OCI-LY7 (cell line): ENCODE results near the gene TOM1L2. TPM values are rescaled to one million over a fixed set of nuclear protein-coding genes. Genes with fewer than 3 reads are reported as not detected.

ENCODE experiments used
- BruUV-seq: library from RNA; stranded (reverse); fragments of 400-500 nt; replicated peaks from 2 replicates; lab custom pipeline; 2021; lab: Mats Ljungman, UMichigan
- CTCF ChIA-PET: fragments of 300-600 bp; sonication (Branson Sonifier 250); formaldehyde crosslinking; loops from one replicate; lab custom pipeline; 2022; ENCODE audit warnings: antibody characterized with exemption; ENCODE audit not compliant: unreplicated experiment; lab: Charles Lee
- POLR2A ChIA-PET: fragments of 300-600 bp; sonication (Branson Sonifier 250); formaldehyde crosslinking; loops from one replicate; lab custom pipeline; 2022; ENCODE audit warnings: antibody characterized with exemption; lab: Charles Lee
- DNase-seq: peaks from one replicate; pipeline ENCODE4 v3.0.0-alpha.2; 2015; ENCODE audit warnings: low spot score
- H2AFZ ChIP-seq: fragments of 200-600 bp; sonication (generic), shearing (Covaris generic); 2 replicates; pipeline ENCODE4 v1.6.1; 2014; ENCODE audit warnings: mild to moderate bottlenecking, antibody characterized with exemption, low read length, moderate library complexity
- H3K27ac ChIP-seq: fragments of 200-600 bp; sonication (generic); 2 replicates; pipeline ENCODE4 v1.5.1; 2014; ENCODE audit warnings: mixed run types, low read depth, mild to moderate bottlenecking, moderate library complexity, low read length, inconsistent platforms; ENCODE audit not compliant: poor library complexity, severe bottlenecking
- H3K36me3 ChIP-seq: fragments of 200-600 bp; sonication (generic); 2 replicates; pipeline ENCODE4 v1.6.1; 2014; ENCODE audit warnings: mild to moderate bottlenecking, antibody characterized with exemption, low read length, moderate library complexity, mixed read lengths; ENCODE audit not compliant: insufficient read depth
- H3K4me1 ChIP-seq: fragments of 200-600 bp; sonication (generic); 2 replicates; pipeline ENCODE4 v1.5.1; 2014; ENCODE audit warnings: mild to moderate bottlenecking, low read length; ENCODE audit not compliant: insufficient read depth, poor library complexity, severe bottlenecking
- H3K4me2 ChIP-seq: fragments of 200-600 bp; sonication (generic); 2 replicates; pipeline ENCODE4 v1.6.1; 2014; ENCODE audit warnings: mild to moderate bottlenecking, low read length
- H3K4me3 ChIP-seq: fragments of 200-600 bp; sonication (generic); 2 replicates; pipeline ENCODE4 v1.5.1; 2014; ENCODE audit warnings: mild to moderate bottlenecking, low read depth, low read length; ENCODE audit not compliant: poor library complexity, severe bottlenecking
- H3K79me2 ChIP-seq: fragments of 200-600 bp; sonication (generic); 2 replicates; pipeline ENCODE4 v1.6.1; 2016; ENCODE audit warnings: low read depth, mild to moderate bottlenecking, low read length, moderate library complexity, mixed read lengths; ENCODE audit not compliant: insufficient read depth
- H3K9me2 ChIP-seq: fragments of 200-600 bp; sonication (generic); 2 replicates; pipeline ENCODE4 v1.6.1; 2016; ENCODE audit warnings: mild to moderate bottlenecking, low read length, mixed read lengths; ENCODE audit not compliant: insufficient read depth
- H3K9me3 ChIP-seq: fragments of 200-600 bp; sonication (generic); 2 replicates; pipeline ENCODE4 v1.6.1; 2014; ENCODE audit warnings: mild to moderate bottlenecking, mixed run types, low read length, mixed read lengths
- H4K20me1 ChIP-seq: fragments of 200-600 bp; sonication (generic); 2 replicates; pipeline ENCODE4 v1.6.1; 2014; ENCODE audit warnings: mild to moderate bottlenecking, antibody characterized with exemption, low read length, moderate library complexity, mixed read lengths; ENCODE audit not compliant: insufficient read depth
- CTCF ChIP-seq: fragments of 200-600 bp; sonication (generic); conservative IDR thresholded peaks from 2 replicates; pipeline ENCODE4 v1.5.1; 2014; ENCODE audit warnings: mild to moderate bottlenecking, antibody characterized with exemption, low read length, moderate library complexity, mixed read lengths
- EZH2phosphoT487 ChIP-seq: fragments of 200-600 bp; sonication (generic); IDR thresholded peaks from 2 replicates; pipeline ENCODE4 v1.6.1; 2018; ENCODE audit warnings: low read depth, borderline replicate concordance, mild to moderate bottlenecking, mixed run types, antibody characterized with exemption, low read length, moderate library complexity, mixed read lengths
- intact Hi-C: fragments of 100-400 bp; cut with micrococcal nuclease; formaldehyde crosslinking; loops from one replicate; pipeline ENCODE4 v1.10.0; 2022; ENCODE audit not compliant: unreplicated experiment
- total RNA-seq, 2 experiments: library from RNA; depleted of rRNA in 1 of 2; stranded (reverse); fragments of >200 nt in 1 of 2; shearing (Covaris generic) in 1 of 2; gene quantifications; 2 replicates each; pipeline ENCODE4 v1.2.3, GENCODE V29; 2014 to 2022

TOM1L2 gene
- total RNA-seq, 2 experiments from 2014 or later, result 4.9 to 14.3 TPM

GRCh38 chr17:17897442-17897841 lies 74.8 kb downstream of the TOM1L2 start:
- POLR2A ChIA-PET, result interaction anchor here (1.2 kb wide), 1 partner anchor 112 kb away, joined by 3 read pairs; no protein-coding TSS in a partner anchor
- Histone ChIP-seq H3K9me2 (no peaks in the 10 kb centered on the region), H3K27ac (peak overlapping the region; percentile 67), H3K79me2 (no peaks in the 10 kb centered on the region), H2AFZ (peak overlapping the region; percentile 32; the same call in 1 of the 2 replicates), H3K9me3 (no peaks in the 10 kb centered on the region), H3K4me3 (no peak overlapping the region), H3K4me2 (peak overlapping the region; percentile 47), H3K36me3 (no peaks in the 10 kb centered on the region), H4K20me1 (no peaks in the 10 kb centered on the region), H3K4me1 (peaks cover 15% of the 10 kb centered on the region)
- peak; percentile 53 for DNase-seq
- no peak for TF ChIP-seq CTCF
- TF ChIP-seq EZH2phosphoT487, result no peak
- BruUV-seq, result no TSS peak
- CTCF ChIA-PET, result no interaction called here
- intact Hi-C loops, result no loop called here

GRCh38 chr17:17896746-17897145 lies 75.5 kb downstream of the TOM1L2 start:
- H3K4me1 ChIP-seq, result peaks cover 15% of the 10 kb centered on the region
- no peak overlapping the region for H3K4me3 ChIP-seq
- POLR2A ChIA-PET, result interaction anchor here (1.2 kb wide), 1 partner anchor 111 kb away, joined by 3 read pairs; no protein-coding TSS in a partner anchor
- intact Hi-C loops, result no loop called here
- TF ChIP-seq CTCF (no peak), EZH2phosphoT487 (no peak)
- H3K4me2 ChIP-seq, result peak overlapping the region; percentile 47; the same call in 1 of the 2 replicates
- H3K27ac ChIP-seq, result peak overlapping the region; percentile 67
- H3K79me2 ChIP-seq, result no peaks in the 10 kb centered on the region
- H2AFZ ChIP-seq, result no peak overlapping the region
- H3K36me3 ChIP-seq, result no peaks in the 10 kb centered on the region
- DNase-seq, result no peak
- H4K20me1 ChIP-seq, result no peaks in the 10 kb centered on the region
- no peaks in the 10 kb centered on the region for H3K9me3 ChIP-seq
- H3K9me2 ChIP-seq, result no peaks in the 10 kb centered on the region
- CTCF ChIA-PET, result no interaction called here
- BruUV-seq, result no TSS peak

GRCh38 chr17:17893801-17894644 lies 78.2 kb downstream of the TOM1L2 start:
- H3K4me1 ChIP-seq, result peaks cover 23% of the 10 kb centered on the region
- no peak overlapping the region for H3K27ac ChIP-seq
- H3K4me2 ChIP-seq, result no peak overlapping the region
- no peaks in the 10 kb centered on the region for H3K36me3 ChIP-seq
- BruUV-seq, result no TSS peak
- H3K79me2 ChIP-seq, result no peaks in the 10 kb centered on the region
- ChIA-PET CTCF (interaction anchor here (0.6 kb wide), 1 partner anchor 160 kb away, joined by 3 read pairs; no protein-coding TSS in a partner anchor), POLR2A (no interaction called here)
- H3K4me3 ChIP-seq, result no peak overlapping the region
- intact Hi-C loops, result no loop called here
- no peaks in the 10 kb centered on the region for H4K20me1 ChIP-seq
- no peaks in the 10 kb centered on the region for H3K9me3 ChIP-seq
- no peak for TF ChIP-seq CTCF
- no peak for TF ChIP-seq EZH2phosphoT487
- no peak overlapping the region for H2AFZ ChIP-seq
- no peaks in the 10 kb centered on the region for H3K9me2 ChIP-seq
- DNase-seq, result no peak
